ENCODE results near the gene ATP2A3. TPM values are rescaled to one million over a fixed set of nuclear protein-coding genes. Genes with fewer than 3 reads are reported as not detected.

ATP2A3 gene
- total and polyA plus RNA-seq, 2 experiments from 2014 or later: 2.2 to 4.1 TPM

DNA sequence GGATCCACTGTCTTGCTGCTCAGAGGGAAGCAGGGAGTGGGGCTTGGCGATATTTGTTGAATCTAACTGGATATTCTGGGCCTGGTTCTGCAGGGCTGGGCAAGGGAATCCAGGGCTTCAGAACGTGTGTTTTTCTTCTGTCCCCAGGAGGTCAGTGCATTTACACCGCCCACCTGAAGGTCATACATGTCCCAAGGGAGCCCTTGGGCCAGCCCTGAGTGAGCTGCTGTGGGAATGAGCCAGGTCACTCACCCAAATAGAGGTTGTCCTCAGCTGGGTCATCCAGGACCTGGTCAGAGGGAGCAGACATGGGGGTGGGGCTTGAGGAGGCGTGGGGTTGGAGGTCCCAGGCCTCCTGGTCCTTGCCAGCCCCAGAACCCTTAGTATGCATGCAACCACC, 82.0 kb downstream of the ATP2A3 start:
- H3K4me2 ChIP-seq: no peak overlapping the region
- H3K27ac ChIP-seq: no peak overlapping the region
- H3K9me3 ChIP-seq (ENCODE audit: low read depth): no peaks in the 10 kb centered on the region
- no peaks in the 10 kb centered on the region for H3K9me2 ChIP-seq (replicated peaks; ENCODE audit: insufficient read depth)
- H3K79me2 ChIP-seq: no peaks in the 10 kb centered on the region
- no peak overlapping the region for H2AFZ ChIP-seq
- no peaks in the 10 kb centered on the region for H3K27me3 ChIP-seq
- H3K4me3 ChIP-seq: no peak overlapping the region
- no peak for DNase-seq (ENCODE audit: low spot score)
- H4K20me1 ChIP-seq (ENCODE audit: insufficient read depth, poor library complexity, severe bottlenecking): no peaks in the 10 kb centered on the region
- 86% methylated on average over 4 of the region's 4 CpGs for WGBS (ENCODE audit: low lambda C conversion rate, missing lambda C conversion rate)
- no peak for TF ChIP-seq EZH2 (IDR thresholded peaks at IDR 0.05; ENCODE audit: borderline replicate concordance)
- TF ChIP-seq EZH2phosphoT487 (IDR thresholded peaks at IDR 0.05; ENCODE audit: low read depth, severe bottlenecking, unreplicated experiment): no peak
- TF ChIP-seq, protein P1, sequence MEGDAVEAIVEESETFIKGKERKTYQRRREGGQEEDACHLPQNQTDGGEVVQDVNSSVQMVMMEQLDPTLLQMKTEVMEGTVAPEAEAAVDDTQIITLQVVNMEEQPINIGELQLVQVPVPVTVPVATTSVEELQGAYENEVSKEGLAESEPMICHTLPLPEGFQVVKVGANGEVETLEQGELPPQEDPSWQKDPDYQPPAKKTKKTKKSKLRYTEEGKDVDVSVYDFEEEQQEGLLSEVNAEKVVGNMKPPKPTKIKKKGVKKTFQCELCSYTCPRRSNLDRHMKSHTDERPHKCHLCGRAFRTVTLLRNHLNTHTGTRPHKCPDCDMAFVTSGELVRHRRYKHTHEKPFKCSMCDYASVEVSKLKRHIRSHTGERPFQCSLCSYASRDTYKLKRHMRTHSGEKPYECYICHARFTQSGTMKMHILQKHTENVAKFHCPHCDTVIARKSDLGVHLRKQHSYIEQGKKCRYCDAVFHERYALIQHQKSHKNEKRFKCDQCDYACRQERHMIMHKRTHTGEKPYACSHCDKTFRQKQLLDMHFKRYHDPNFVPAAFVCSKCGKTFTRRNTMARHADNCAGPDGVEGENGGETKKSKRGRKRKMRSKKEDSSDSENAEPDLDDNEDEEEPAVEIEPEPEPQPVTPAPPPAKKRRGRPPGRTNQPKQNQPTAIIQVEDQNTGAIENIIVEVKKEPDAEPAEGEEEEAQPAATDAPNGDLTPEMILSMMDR (IDR thresholded peaks at IDR 0.05; ENCODE audit: poor library complexity): no peak
- H3K4me1 ChIP-seq (ENCODE audit: insufficient read depth): peaks cover 11% of the 10 kb centered on the region
- H3K36me3 ChIP-seq (replicated peaks; ENCODE audit: insufficient read depth, low read depth): no peaks in the 10 kb centered on the region

DNA sequence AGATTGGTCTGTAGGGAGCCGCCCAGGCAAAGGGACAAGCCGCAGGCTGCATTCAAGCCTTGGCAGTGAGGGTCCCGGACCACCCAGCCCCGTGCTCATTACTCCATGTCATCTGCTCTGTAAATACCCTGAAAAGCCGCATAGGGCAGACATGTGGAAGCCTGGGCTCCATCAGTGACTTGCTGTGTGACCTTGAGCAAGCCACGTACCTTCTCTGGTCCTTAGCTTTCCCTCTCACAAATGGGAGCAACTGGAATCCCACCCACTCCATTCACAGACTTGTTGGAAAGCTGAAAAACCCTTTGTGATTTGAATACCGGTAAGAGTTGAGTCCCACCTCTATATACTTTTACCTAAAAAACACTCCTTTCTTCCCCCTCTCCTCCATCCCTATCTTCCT, 83.3 kb downstream of the ATP2A3 start:
- H3K36me3 ChIP-seq (replicated peaks; ENCODE audit: insufficient read depth, low read depth): no peaks in the 10 kb centered on the region
- no peak for DNase-seq (ENCODE audit: low spot score)

DNA sequence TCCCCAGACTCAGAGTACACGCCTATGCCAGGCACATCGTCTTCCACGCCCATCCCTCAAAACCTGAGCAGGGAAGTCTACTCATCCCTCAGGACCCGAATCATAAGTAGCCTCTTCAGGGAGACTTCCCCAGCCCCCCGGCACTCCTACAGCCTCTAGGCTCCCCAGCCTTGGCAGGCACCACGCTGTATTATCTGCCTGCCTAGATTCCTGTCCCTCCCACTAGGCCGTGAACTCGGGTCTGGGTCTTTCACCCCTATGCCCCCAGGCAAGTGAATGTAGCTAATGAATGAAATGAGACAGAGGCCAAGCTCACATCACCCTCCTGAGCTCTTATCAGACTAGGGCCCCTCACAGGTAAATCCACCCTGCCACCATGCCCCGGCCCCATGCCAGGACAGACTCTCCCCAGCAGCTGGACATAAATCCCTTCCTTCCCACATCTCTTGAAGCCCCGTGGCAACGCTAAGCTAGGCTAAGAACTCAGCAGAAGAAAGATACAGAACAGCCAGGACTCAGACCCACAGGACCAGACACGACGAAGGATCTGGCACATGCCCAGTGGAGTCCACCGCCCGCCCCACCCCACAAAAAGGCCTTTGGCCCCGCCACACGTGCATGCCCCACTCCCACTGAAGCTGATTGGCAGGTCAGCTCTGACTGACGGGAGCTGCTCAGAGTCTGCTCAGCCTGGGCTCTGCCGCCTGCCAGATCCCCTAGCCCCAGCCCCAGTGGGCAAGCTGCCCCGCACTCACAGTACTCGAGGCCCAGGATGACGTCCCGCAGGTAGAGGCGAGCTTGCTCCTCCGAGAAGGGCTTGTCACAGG, 84.4 kb downstream of the ATP2A3 start:
- TF ChIP-seq EZH2 (IDR thresholded peaks at IDR 0.05; ENCODE audit: borderline replicate concordance) (no peak), EZH2phosphoT487 (IDR thresholded peaks at IDR 0.05; ENCODE audit: low read depth, severe bottlenecking, unreplicated experiment) (no peak)
- TF ChIP-seq, protein P1 (IDR thresholded peaks at IDR 0.05; ENCODE audit: poor library complexity): no peak
- no peaks in the 10 kb centered on the region for H3K36me3 ChIP-seq (replicated peaks; ENCODE audit: insufficient read depth, low read depth)
- DNase-seq (ENCODE audit: low spot score): peak; percentile 68
- H3K9me2 ChIP-seq (replicated peaks; ENCODE audit: insufficient read depth): no peaks in the 10 kb centered on the region
- peaks cover 11% of the 10 kb centered on the region for H3K4me1 ChIP-seq (ENCODE audit: insufficient read depth)
- no peaks in the 10 kb centered on the region for H3K27me3 ChIP-seq
- no peaks in the 10 kb centered on the region for H4K20me1 ChIP-seq (ENCODE audit: insufficient read depth, poor library complexity, severe bottlenecking)
- H3K9me3 ChIP-seq (ENCODE audit: low read depth): no peaks in the 10 kb centered on the region
- no peak overlapping the region for H3K4me3 ChIP-seq
- H3K27ac ChIP-seq: peak overlapping the region; percentile 88
- H3K4me2 ChIP-seq: peak overlapping the region; percentile 56
- no peak overlapping the region for H2AFZ ChIP-seq
- 56% methylated on average over 25 of the region's 25 CpGs for WGBS (ENCODE audit: low lambda C conversion rate, missing lambda C conversion rate)
- H3K79me2 ChIP-seq: no peaks in the 10 kb centered on the region

More for the DNA sequence above, 83.3 kb downstream of the ATP2A3 start:
- Histone ChIP-seq H2AFZ (no peak overlapping the region), H3K4me3 (no peak overlapping the region), H3K9me2 (replicated peaks; ENCODE audit: insufficient read depth) (no peaks in the 10 kb centered on the region), H3K9me3 (ENCODE audit: low read depth) (no peaks in the 10 kb centered on the region), H3K27me3 (no peaks in the 10 kb centered on the region), H3K79me2 (no peaks in the 10 kb centered on the region), H3K27ac (no peak overlapping the region), H3K4me1 (ENCODE audit: insufficient read depth) (peaks cover 11% of the 10 kb centered on the region), H3K4me2 (no peak overlapping the region), H4K20me1 (ENCODE audit: insufficient read depth, poor library complexity, severe bottlenecking) (no peaks in the 10 kb centered on the region)
- TF ChIP-seq EZH2phosphoT487 (IDR thresholded peaks at IDR 0.05; ENCODE audit: low read depth, severe bottlenecking, unreplicated experiment): no peak
- TF ChIP-seq, protein P1 (IDR thresholded peaks at IDR 0.05; ENCODE audit: poor library complexity): no peak
- no peak for TF ChIP-seq EZH2 (IDR thresholded peaks at IDR 0.05; ENCODE audit: borderline replicate concordance)
- 93% methylated on average over 7 of the region's 7 CpGs for WGBS (ENCODE audit: low lambda C conversion rate, missing lambda C conversion rate)

Measured in hepatocyte (in vitro differentiated cells).